GF-D8 (cell line): Measurements from ENCODE around the gene TAGAP.

Source experiments
- DNase-seq: peaks from one replicate; lab custom pipeline; 2025; lab: John Stamatoyannopoulos, UW

Gene TAGAP

DNA sequence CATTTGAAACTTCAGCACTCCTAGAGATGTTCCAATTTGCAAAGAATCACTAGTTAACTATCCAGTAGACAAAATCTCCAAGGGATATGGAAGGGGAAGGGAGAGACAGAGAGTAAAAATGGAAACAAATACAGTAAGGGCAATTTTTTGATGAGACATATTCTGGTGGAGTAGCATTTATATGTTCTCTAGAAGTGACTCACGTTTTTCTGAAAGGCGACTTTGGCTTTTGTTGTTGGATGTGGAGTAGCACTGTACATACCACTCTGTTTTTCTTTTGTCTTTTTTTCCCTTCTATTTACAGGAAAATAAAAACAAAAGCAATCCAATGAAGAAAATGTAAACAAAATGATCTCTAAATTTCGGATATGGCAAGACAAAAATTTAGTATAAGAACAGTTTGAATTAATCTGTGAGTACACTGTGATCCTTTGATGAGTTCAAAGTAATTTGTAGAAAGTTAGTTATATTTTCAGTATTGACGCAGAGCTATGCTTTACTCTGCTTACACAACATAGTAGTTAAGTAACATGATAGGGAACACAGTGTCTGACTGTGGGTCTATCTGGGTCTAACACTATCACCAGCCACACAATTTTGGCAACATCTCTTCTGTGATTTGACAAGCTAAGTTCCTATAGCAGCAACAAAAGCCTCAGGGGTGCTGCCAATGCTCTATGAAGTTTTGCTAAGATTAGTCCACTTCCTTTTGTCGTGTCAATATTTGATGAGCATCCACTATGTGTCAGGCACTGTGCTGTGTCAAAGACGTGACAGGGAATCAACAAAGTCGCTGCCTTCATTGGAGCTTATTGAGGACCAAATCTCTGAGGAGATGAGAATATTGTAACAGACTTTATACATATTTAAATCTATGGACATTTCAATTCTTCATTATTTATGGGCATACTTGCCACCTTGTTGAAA is 27.3 kb upstream of the TAGAP start:
- DNase-seq, result no peak

DNA sequence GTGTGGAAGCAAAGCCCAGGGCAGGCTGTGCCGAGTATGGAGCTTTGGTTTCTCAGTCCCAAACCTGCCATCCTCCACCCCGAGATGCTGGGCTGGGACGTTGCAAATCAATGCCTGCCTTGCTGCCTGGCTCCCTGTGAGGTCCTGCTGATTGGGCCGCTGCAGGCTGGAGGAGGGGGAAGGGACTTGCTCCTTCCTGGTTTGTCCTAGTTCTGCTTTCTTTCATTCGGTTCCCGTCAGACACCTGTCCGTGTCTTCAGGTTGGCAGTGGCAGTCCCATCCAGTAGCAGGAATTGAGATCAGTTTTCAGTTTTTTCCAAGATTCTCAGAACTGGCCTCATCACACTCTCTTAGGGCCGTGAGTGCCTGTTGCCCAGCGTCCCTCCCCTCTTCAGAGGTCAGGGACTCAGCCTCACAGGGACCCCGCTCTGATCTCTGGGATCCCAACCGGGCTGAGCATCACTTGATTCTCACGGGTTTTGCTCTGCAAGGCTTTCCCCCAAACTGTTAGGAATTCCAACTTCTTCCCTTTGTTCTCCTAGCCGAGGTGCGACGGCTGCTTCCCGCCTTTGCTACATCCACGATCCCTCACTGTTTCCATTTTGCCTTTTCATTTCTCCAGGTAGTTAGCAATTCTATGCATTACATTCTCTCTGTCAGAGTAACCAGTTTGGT is 24.2 kb upstream of the TAGAP start:
- no peak for DNase-seq

DNA sequence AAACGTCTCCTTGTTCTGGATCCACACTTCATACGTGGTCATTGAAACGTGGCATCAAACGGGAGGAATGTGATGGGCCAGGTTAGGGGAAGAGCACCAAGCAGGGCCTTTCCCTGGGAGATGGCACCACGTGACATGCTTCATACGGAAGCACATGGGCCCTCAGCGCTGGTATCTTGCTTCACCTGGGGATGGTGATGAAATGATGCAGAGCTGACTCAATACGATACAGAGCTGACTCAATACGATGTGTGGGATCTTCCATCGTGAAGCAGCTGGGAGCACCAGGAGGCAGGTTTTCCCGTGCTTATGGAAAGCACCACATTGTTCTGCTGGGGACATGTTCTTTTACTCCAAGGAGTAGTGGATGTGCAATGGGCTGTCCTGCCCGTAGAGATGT is 22.5 kb upstream of the TAGAP start:
- DNase-seq, result no peak

DNA sequence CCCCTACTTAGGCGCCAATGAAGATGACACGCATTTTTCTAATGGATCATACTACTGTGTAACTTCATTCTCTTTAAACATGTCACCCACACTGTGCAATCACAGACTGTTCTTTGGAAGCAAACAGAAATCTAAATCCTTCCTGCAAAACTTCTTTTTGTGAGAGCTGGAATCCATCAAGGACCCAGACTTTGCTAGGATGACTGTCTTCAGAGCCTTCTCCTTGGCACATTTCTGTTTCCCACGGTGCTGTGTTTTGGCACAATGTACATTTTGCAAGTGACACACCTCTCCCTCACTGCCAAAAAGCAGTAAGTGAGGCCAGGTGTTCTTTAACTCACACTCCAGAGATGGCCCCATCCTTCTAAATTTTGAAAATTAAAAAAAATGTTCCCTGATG is 21.7 kb upstream of the TAGAP start:
- DNase-seq, result no peak

DNA sequence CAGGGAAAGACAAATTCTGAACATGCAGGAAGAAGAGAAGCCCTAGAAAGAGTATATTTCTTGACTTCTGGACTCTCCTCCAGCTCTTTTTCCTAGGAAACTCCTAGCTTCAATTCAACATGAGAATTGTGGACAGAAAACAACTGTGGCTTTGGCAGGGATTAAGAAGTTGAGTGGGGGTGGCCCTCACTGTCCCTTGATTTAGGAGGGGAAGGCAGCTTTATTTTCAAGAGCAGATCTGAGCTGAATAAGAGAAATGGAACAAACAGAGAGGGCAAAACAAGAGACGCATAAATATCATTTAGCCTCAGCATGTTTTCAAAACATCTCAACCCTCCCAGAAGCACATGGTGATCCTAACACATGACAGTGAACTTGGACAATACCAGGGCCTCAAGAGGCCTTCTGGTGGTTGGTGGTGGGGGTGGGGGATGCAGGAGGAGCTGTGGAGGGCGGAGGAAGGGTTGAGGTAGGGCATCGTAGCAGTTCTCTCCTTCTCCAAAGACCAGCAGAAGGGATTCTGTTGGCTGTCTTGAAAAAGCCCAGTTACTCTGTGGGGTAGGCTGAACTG is 21.1 kb upstream of the TAGAP start:
- DNase-seq, result no peak

DNA sequence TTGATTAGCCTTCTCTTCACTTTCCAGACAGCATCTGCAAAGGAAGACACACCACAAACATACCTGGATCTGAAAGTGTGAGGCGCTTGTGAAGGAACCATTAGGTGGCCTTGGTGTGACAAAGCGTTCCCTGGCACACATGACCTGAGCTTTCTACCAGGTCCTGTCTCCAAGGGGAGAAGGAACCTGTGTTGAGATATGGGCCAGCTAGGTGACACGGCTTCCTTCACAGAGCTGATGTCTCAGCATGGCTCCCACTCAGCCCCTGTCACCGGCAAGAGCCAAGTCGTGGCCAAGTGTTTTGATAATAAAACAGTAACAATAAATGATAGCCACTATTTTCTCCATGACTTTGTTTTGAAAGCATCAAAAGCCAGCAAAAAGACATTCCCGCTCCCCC is 20.3 kb upstream of the TAGAP start:
- DNase-seq, result no peak

DNA sequence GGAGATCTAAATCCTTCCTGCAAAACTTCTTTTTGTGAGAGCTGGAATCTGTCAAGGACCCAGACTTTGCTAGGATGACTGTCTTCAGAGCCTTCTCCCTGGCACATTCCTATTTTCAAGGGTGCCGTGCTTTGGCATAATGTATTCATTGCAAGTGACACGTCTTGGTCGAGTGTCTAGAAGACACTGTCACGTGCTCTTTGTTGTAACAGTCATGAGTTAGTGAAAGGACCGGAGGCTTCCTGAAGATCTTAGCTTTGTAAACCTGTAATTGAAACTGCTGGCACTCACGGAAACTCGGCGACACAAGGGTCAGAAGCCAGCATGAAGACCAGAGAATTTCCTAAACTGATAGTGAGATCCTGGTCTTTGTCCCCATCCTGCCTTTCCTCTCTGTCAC is 19.7 kb upstream of the TAGAP start:
- no peak for DNase-seq

DNA sequence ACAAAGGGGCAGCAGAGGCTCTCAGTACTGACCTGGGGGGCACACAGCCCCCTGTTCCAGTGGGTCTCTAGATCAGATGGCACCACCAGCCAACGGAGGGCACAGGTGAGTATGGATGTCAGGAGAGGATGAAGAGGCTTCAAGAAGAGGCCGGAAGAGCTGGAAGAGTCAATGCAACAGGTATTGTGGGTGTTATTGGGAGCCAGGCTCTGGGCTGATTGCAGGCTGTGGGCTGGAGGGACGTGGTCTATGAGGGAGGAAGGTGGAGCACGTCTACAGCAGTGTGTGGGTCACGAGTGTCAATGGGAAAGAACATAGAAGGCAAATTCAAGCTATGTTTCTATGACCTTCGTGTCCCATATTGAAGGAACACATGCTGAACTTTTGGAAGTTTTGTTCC is 18.8 kb upstream of the TAGAP start:
- no peak for DNase-seq

DNA sequence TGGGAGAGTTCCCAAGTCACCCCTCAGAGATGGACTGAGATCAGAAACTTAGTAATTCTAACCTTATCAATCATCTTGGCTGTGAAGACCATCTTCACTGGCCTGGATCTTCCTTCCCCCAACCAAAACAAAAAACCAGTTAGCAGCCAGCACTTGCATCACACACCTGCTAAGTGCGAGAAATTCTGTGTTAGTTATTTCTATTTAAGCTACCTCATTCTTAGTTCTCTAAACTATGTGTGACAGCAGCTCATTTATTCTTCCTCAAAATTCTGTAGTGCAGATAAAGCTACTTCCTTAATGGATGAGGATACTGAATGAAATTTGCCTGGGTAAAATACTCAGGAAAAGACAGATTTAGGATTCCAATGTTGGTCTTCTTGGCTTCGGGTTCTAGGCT is 18.2 kb upstream of the TAGAP start:
- DNase-seq, result peak; percentile 52

DNA sequence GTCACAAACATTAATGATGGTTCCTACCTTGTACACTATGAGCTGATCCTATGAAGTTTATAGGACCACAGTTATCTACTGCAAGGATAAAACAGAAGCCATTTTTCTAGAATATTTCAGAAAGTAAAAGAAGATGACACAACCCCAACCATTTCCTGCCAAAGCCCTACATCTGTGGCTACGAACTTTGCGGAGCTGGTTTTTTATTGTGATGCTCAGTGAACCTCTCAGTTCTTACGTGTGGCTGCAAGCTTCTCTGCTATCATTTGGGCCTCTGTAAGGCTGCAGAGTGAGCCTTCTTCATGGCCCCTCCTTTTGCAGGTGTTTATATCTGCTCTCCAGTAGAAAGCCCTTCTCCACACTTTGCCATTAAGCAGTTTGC is 17.8 kb upstream of the TAGAP start:
- peak; percentile 84 for DNase-seq

DNA sequence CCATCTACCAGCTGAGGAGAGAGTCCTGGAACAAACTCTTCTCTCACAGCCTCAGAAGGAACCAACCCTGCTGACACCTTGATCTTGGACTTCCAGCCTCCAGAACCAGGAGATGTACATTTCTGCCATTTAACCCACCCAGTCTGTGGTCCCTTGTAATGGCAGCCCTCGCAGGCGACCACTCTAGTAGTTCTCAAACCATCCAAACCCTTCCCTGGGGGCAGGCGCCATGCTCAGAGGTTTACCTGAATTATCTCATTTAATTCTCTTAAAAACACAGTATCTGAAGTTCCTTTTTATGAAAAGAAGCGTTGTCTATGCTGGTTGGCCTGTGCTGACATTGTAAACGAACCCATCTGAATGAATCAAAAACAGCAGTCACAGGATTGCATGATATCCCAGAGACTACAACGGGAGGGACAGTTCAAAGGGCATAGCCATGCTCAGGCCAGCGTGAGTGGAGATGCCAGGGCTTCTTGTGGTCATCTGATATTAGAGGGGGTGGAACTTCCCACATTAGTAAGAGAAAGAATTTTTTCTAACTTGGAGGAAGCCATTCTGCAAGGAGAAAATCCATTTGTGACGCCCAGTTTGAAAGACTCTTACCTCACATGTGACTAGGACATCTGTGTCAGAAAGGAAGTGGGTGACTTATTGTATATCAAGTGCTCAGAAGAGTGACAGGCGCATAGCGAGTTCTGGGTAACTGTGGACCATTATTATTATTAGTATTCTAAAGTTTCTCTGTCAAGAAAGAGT is 17.2 kb upstream of the TAGAP start:
- peak; percentile 93 for DNase-seq

DNA sequence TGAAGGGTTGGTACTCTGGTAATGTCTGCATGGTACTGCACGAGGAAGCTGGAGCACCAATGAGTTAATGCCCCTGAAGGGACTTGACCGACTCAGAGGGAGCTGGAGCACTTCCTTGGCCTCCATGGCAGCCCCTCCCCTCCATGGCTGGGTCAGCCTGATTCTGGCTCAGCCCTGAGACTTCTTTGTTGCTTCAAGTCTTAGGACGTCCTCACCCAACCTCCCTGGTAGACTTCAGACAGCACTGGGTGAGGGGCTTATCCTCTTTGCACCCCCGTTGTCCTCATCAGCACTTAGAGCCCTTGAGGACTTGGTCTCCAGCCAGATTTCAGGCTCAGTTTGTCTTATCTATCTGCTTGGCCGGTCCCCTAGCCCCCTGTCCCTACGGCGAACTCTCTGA is 16.4 kb upstream of the TAGAP start:
- no peak for DNase-seq

DNA sequence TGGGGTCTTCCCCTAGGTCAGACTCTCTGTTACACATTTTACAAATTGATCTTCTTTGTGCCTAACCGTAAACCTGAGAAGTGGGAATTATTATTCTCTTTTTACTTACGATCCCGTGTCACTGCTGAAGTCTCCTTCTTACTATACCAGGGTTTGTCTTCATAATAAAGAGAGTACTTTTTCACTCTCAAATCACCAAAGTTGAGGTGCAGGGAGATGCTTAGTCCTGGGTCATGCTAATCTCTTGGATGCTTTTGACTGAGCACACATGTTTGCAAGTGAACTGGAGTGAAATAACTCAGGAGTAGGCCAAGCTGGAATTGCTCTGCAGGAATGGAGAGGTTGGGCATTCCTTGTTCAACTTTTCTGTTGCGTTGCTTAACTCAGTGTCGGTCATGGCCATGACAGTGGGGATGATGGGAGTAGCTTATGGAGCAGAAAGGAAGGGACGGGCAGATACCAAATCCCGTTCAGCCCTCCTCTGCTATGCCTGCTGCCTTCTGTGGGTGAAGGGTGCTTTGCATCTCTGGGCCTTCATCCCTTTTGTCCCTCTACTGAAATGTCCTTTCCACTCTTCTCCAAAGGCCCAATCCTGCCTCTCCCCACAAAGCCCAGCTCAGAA is 15.2 kb upstream of the TAGAP start:
- DNase-seq, result no peak

DNA sequence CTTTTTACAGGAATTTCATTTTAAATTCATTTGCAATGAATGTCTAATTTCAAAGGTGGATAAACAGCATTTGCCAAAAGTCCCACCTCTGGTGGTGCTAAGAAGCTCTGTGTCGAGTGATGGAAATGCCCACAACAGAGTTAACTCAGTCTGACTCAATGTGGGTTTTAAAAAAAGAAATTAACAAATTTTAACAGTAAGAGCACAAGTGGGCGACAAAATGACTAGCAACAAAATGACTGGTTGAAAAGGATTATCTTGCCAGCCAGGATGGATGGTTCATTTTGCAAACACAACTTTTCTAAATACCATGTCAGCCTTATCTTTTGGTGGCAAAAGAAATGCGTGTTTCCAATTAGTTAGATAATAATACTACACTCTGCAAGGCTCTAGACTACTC is 14.3 kb upstream of the TAGAP start:
- DNase-seq, result no peak

DNA sequence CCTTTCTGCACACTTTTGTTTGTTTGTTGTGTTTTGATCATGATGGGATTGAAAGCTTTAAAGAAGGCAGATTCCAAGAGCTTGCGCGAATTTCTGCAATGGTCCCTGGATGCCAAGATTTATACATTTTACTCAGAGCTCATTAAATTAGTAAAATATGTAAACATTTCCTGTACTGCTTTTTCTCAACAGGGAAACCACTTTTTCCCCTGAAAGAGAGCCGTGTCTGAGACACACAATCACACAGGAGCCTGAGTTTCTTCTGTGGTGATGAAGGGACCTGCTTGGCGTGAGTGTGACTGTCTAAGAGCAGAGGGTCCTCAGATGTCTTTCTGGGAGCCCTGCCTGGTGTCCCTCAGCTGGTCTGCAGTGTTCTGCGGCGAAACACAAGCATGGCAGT is 12.1 kb upstream of the TAGAP start:
- no peak for DNase-seq

DNA sequence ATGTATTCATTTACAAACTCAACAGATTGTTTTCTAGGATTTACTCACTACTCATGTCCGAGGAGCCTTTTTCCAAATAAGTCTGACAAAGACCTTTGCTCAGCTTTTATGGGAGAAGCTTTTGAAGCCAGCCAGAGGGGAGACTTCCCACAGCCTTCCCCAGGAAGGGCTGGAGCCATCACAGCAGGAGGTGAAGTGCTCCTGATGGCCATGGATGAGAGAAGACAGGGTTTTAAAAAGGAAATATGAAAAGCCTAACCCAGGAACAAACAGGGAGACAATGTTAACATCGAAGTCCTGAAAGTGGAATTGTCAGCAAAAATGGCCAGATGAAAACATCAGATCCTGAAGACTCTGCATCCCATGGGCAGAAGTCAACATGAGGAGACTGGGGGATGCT is 11.6 kb upstream of the TAGAP start:
- no peak for DNase-seq

DNA sequence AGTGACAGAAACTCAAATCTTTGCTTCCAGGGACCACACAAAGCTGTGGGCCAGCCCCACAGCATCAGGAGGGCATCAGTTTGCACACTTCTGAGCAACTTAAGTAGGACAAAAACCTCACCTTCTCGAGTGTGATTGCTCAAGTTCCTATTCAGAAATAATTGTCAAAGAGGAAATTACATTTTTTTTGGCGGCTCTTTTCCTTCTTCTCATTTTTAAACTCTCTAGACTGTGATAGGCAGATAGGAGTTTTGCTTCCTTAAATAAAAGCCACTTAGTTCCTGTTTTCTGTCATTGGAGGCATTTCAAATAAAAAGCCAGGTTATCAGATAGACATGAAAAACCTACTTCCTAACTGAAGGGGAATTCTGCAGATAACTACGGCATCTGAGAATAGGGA is 11.2 kb upstream of the TAGAP start:
- peak; percentile 98 for DNase-seq

DNA sequence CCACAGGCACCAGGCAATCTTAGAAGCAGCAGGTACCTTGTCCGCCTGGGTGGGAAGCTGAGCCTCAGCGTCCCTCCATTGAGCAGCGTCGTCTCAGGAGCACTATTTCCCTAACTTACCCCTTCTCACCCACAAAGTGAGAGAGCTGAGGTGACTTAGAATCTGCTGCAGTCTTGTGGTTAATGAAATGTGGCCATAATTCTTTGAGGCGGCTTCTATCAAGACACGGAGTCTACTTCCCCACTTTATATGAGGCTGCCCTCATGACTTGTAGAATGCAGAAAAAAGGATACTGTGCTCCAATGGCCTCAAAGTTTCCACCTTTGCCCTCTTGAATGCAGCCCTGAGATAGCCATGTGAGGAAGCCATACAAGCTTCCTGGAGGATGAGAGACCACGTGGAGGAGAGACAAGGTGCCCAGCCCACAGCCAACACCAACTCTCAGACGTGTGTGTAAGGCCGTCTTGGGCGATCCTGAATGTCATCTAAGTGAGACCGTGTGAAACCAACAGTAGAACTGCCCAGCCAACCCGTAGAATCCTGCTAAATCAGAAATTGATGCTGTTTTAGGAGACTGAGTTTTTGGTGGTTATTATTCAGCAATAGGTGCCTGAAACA is 9.1 kb upstream of the TAGAP start:
- peak; percentile 56 for DNase-seq

DNA sequence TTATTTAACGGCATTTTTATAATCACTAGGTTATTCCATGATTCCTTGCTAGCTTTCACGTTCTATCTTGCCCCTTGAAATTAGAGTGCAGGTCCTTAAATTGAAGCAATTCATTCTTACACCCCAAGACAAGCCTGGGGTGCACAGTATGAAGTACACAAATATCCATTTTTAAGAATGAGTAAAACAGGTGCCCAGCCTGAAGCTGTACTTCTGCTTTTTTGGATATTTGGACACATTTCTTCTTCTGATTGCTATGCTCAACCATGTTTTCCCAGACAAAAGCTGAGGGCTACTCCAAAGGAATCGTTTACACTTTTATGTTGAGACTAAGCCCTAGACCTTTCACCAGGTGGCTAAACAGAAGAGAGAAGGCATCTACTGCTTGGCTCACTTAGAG is 7.9 kb upstream of the TAGAP start:
- peak; percentile 28 for DNase-seq

DNA sequence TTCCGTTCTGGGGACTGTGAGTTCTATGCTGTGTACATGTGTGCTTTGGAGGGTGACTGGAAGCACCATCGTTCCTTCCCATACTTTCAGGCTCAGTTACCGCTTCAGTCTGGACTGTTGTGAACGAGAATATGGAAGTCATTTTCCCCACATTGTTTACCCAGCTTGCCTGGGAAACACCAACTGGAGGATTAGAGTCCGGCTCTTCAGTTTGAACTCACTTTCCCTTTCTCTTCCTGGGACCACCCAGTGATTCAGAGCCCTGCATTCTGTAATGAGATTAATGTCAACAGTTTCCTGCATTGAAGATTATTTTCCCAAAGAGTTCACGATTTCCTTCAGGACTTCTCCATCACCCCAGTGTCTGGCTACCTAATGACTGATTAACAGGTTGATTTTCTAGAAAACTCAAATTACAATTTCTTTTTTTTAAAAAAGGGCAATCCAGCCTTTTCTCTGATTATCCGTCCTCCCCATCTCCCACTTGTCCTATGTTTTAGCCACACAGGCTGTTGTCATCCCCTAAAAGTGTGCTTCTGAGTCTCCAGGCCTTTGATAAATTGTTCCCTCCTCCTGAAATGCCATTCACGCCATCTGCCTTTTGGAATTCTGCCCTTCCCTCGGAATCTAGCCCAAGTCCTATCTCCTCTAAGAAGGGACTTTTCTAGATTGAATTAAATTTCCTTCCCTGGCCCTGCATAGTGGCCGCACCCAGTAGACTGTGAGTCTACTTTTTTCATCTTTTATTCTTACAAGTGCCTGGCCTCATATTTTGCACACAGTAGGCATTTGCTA is 3.3 kb upstream of the TAGAP start:
- DNase-seq, result no peak

DNA sequence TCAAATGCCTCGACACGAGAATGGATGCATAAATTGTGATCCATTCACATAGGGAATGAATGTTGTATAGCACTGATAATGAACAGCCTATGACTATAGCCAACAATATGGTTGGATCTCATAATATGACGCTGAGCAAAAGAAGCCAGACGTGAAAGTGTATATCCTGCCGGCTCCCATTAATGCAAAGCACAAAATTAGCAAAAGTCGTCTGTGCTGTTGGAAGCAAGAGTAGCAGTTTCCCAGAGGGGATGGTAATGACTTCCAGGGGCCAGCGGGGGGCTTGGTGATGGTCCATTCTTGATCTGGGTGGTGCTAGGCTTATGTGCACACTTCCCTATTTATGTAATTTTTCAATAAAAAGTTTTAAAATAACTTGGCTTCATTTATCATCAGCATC is 1.0 kb upstream of the TAGAP start:
- DNase-seq, result no peak
